PC-3 (cell line): ENCODE measurements around the gene MPC2.

ENCODE experiments used
- EZH2 ChIP-seq: fragments of 300-600 bp; sonication (generic); IDR thresholded peaks from one replicate; pipeline ENCODE4 v1.6.1; 2017; ENCODE audit warnings: antibody characterized with exemption, mild to moderate bottlenecking, low read length; ENCODE audit not compliant: unreplicated experiment
- TF ChIP-seq, protein P1 (sequence below): fragments of 300-600 bp; sonication (generic); conservative IDR thresholded peaks from 2 replicates; pipeline ENCODE4 v1.5.1; 2017; ENCODE audit warnings: antibody characterized with exemption, low read depth, mild to moderate bottlenecking, low read length

DNA sequence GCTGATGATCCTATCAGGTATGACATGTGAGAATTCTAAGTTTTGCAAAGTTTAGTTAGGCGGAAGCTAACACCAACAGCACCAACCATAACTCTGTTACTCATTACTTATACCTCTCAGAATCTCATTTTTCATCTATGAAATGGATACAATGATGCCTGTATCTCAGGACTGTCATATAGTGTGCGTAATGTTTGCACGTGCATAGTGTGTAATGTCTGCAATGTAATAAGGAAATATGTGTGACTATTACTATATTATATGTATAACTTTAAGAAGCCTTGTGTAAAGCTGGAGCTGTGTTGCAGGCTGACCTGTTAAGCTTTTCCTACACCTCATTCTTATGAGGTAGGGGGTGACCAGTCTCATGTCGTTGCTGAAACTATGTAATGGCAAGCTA lies 36.0 kb downstream of the MPC2 start:
- TF ChIP-seq, protein P1, sequence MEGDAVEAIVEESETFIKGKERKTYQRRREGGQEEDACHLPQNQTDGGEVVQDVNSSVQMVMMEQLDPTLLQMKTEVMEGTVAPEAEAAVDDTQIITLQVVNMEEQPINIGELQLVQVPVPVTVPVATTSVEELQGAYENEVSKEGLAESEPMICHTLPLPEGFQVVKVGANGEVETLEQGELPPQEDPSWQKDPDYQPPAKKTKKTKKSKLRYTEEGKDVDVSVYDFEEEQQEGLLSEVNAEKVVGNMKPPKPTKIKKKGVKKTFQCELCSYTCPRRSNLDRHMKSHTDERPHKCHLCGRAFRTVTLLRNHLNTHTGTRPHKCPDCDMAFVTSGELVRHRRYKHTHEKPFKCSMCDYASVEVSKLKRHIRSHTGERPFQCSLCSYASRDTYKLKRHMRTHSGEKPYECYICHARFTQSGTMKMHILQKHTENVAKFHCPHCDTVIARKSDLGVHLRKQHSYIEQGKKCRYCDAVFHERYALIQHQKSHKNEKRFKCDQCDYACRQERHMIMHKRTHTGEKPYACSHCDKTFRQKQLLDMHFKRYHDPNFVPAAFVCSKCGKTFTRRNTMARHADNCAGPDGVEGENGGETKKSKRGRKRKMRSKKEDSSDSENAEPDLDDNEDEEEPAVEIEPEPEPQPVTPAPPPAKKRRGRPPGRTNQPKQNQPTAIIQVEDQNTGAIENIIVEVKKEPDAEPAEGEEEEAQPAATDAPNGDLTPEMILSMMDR, result no peak
- no peak for TF ChIP-seq EZH2
